ENCODE data around the gene CLEC20A. TPM values are rescaled to one million over a fixed set of nuclear protein-coding genes. Genes with fewer than 3 reads are reported as not detected.

Gene CLEC20A
- total RNA-seq, 1 experiment from 2014 or later, result not detected

DNA sequence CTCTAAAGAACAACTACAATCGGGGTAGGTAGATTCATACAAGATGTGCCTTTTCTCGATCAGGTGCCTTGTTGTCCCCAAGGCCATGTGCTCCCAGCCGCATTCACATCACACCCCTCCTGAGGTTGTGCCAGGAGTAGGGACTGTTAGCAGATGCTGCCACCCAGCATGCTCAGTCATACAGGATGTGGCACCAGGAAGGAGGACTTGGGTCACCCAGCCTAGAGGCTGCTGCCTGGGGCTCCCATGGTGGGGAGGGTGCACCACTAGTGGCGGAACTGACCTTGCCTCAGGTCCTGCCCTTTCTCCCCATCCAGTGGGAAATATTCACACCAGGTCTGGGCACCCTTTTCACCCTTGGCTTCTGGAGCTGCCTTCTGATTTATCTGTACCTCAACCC lies 24.5 kb upstream of the CLEC20A start:
- H4K20me1 ChIP-seq (ENCODE audit: insufficient read depth), result no peaks in the 10 kb centered on the region
- H2AFZ ChIP-seq, result no peak overlapping the region
- no peaks in the 10 kb centered on the region for H3K36me3 ChIP-seq (ENCODE audit: low read depth)
- H3K9me2 ChIP-seq (ENCODE audit: insufficient read depth), result no peaks in the 10 kb centered on the region; the same call in 1 of the 2 replicates
- no peaks in the 10 kb centered on the region for H3K27me3 ChIP-seq (ENCODE audit: insufficient read depth, low read depth)
- DNase-seq, result no peak
- H3F3A ChIP-seq (ENCODE audit: insufficient read depth, low read depth), result no peaks in the 10 kb centered on the region
- H3K4me3 ChIP-seq, result no peak overlapping the region
- CTCF ChIA-PET, result interaction anchor here (0.6 kb wide), 2 partner anchors 181 to 573 kb away, joined by 3 read pairs; no protein-coding TSS in a partner anchor
- POLR2A ChIA-PET (ENCODE audit: unreplicated experiment), result no interaction called here
- intact Hi-C loops (cut with micrococcal nuclease; ENCODE audit: unreplicated experiment), result no loop called here
- no TSS peak for BruUV-seq (replicated peaks)
- TF ChIP-seq EZH2 (IDR thresholded peaks at IDR 0.05; ENCODE audit: low read depth), result no peak
- TF ChIP-seq, protein P1, sequence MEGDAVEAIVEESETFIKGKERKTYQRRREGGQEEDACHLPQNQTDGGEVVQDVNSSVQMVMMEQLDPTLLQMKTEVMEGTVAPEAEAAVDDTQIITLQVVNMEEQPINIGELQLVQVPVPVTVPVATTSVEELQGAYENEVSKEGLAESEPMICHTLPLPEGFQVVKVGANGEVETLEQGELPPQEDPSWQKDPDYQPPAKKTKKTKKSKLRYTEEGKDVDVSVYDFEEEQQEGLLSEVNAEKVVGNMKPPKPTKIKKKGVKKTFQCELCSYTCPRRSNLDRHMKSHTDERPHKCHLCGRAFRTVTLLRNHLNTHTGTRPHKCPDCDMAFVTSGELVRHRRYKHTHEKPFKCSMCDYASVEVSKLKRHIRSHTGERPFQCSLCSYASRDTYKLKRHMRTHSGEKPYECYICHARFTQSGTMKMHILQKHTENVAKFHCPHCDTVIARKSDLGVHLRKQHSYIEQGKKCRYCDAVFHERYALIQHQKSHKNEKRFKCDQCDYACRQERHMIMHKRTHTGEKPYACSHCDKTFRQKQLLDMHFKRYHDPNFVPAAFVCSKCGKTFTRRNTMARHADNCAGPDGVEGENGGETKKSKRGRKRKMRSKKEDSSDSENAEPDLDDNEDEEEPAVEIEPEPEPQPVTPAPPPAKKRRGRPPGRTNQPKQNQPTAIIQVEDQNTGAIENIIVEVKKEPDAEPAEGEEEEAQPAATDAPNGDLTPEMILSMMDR (conservative IDR thresholded peaks at IDR 0.05), result no peak
- H3K4me1 ChIP-seq (replicated peaks; ENCODE audit: insufficient read depth), result no peaks in the 10 kb centered on the region
- no peaks in the 10 kb centered on the region for H3K79me2 ChIP-seq (ENCODE audit: low read depth)
- H3K4me2 ChIP-seq, result no peak overlapping the region
- no peaks in the 10 kb centered on the region for H3K9me3 ChIP-seq (ENCODE audit: insufficient read depth, low read depth)
- no peak overlapping the region for H3K27ac ChIP-seq

DNA sequence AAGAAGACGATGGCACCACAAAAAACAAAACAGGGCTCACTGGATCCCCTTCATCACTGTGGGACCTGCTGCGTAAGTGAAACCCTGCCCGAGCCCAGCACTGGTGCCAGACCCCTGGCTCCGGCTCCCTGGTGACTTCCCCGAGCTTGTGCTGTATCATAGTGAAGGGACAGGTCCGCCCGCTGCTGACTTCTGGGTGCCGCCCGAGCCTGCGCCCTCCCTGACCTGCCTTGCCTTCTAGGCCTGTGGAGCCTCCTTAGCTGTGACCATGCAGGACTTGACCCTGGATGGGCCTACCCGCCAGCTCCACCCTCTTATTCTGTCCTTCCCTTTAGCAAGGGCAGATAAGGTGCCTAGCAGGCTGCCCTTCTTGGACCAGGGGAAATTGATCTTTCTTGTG lies 24.0 kb upstream of the CLEC20A start:
- Histone ChIP-seq H2AFZ (no peak overlapping the region), H3K9me2 (ENCODE audit: insufficient read depth) (no peaks in the 10 kb centered on the region; the same call in 1 of the 2 replicates), H3K4me2 (no peak overlapping the region), H3K27me3 (ENCODE audit: insufficient read depth, low read depth) (no peaks in the 10 kb centered on the region), H3K79me2 (ENCODE audit: low read depth) (no peaks in the 10 kb centered on the region), H3K27ac (no peak overlapping the region), H4K20me1 (ENCODE audit: insufficient read depth) (no peaks in the 10 kb centered on the region), H3K9me3 (ENCODE audit: insufficient read depth, low read depth) (no peaks in the 10 kb centered on the region), H3K4me3 (no peak overlapping the region), H3F3A (ENCODE audit: insufficient read depth, low read depth) (no peaks in the 10 kb centered on the region), H3K36me3 (ENCODE audit: low read depth) (no peaks in the 10 kb centered on the region), H3K4me1 (replicated peaks; ENCODE audit: insufficient read depth) (no peaks in the 10 kb centered on the region)
- POLR2A ChIA-PET (ENCODE audit: unreplicated experiment), result no interaction called here
- TF ChIP-seq, protein P1 (conservative IDR thresholded peaks at IDR 0.05), result no peak
- TF ChIP-seq EZH2 (IDR thresholded peaks at IDR 0.05; ENCODE audit: low read depth), result no peak
- no peak for DNase-seq
- CTCF ChIA-PET, result interaction anchor here (0.6 kb wide), 1 partner anchor 180 kb away, joined by 3 read pairs; no protein-coding TSS in a partner anchor
- intact Hi-C loops (cut with micrococcal nuclease; ENCODE audit: unreplicated experiment), result no loop called here
- BruUV-seq (replicated peaks), result no TSS peak

DNA sequence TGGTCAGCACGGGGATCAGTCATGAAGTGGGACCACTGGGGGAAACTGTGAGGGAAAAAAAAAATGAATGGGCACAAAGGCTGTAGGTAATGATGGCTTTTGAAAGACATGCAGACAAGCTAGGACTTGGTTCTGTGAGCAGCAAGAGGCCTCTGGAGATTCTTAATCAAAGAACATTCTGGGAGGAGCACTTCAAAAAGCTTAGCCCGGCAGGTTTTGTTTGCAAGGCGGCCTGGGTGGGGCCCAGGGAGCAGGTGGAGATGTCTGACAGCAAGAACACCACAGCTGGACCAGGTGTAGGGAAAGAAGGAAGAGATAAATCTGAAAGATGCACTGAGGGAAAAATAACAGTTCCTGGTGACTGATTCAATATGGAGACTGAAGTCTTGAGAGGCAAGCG lies 22.1 kb upstream of the CLEC20A start:
- DNase-seq, result no peak
- no peak overlapping the region for H3K4me2 ChIP-seq
- BruUV-seq (replicated peaks), result no TSS peak
- no peaks in the 10 kb centered on the region for H3K36me3 ChIP-seq (ENCODE audit: low read depth)
- no peak overlapping the region for H2AFZ ChIP-seq
- H3K4me1 ChIP-seq (replicated peaks; ENCODE audit: insufficient read depth), result no peaks in the 10 kb centered on the region
- H3F3A ChIP-seq (ENCODE audit: insufficient read depth, low read depth), result no peaks in the 10 kb centered on the region
- no peaks in the 10 kb centered on the region for H3K9me3 ChIP-seq (ENCODE audit: insufficient read depth, low read depth)
- no peaks in the 10 kb centered on the region for H3K79me2 ChIP-seq (ENCODE audit: low read depth)
- ChIA-PET POLR2A (ENCODE audit: unreplicated experiment) (no interaction called here), CTCF (interaction anchor here (0.7 kb wide), 1 partner anchor 479 kb away, joined by 3 read pairs; no protein-coding TSS in a partner anchor)
- no peaks in the 10 kb centered on the region; the same call in 1 of the 2 replicates for H3K9me2 ChIP-seq (ENCODE audit: insufficient read depth)
- no peaks in the 10 kb centered on the region for H3K27me3 ChIP-seq (ENCODE audit: insufficient read depth, low read depth)
- no peak overlapping the region for H3K4me3 ChIP-seq
- no peak for TF ChIP-seq EZH2 (IDR thresholded peaks at IDR 0.05; ENCODE audit: low read depth)
- TF ChIP-seq, protein P1 (conservative IDR thresholded peaks at IDR 0.05), result no peak
- no peak overlapping the region for H3K27ac ChIP-seq
- H4K20me1 ChIP-seq (ENCODE audit: insufficient read depth), result no peaks in the 10 kb centered on the region
- intact Hi-C loops (cut with micrococcal nuclease; ENCODE audit: unreplicated experiment), result no loop called here
